Muscle of leg (tissue), 11 donors: ENCODE measurements around the gene CAMKK2. TPM values are rescaled to one million over a fixed set of nuclear protein-coding genes. Genes with fewer than 3 reads are reported as not detected.
"Not testable (repeated sequence)": the region's sequence is repeated elsewhere in the genome, so short reads cannot be mapped to it uniquely, and the experiment has no call there.

Experiments
- DNase-seq: peaks from one replicate; pipeline ENCODE4 v3.0.0; 2013
- H3K27ac ChIP-seq: one replicate; pipeline ENCODE4 v1.5.1; 2013; ENCODE audit warnings: mild to moderate bottlenecking, low read length, control low read depth
- H3K27me3 ChIP-seq: one replicate; pipeline ENCODE4 v1.6.1; 2013; ENCODE audit warnings: low read length; ENCODE audit not compliant: control insufficient read depth, insufficient read depth
- H3K36me3 ChIP-seq: one replicate; pipeline ENCODE4 v1.6.1; 2013; ENCODE audit warnings: low read length; ENCODE audit not compliant: control insufficient read depth, insufficient read depth
- H3K4me1 ChIP-seq: one replicate; pipeline ENCODE4 v1.6.1; 2013; ENCODE audit warnings: low read length; ENCODE audit not compliant: control insufficient read depth, insufficient read depth
- H3K4me3 ChIP-seq: one replicate; pipeline ENCODE4 v1.5.1; 2013; ENCODE audit warnings: low read length, control low read depth
- H3K9me3 ChIP-seq: replicated peaks from 2 replicates; pipeline ENCODE4 v1.6.1; 2013; ENCODE audit warnings: low read depth, low read length; ENCODE audit not compliant: control insufficient read depth
- WGBS: methylation state at CpG from one replicate; pipeline ENCODE4 v1.1.5; 2013; ENCODE audit warnings: missing lambda C conversion rate; ENCODE audit not compliant: insufficient coverage; 5-methylcytosine and 5-hydroxymethylcytosine counted together
- polyA plus RNA-seq, 8 donors: library from polyadenylated mRNA; unstranded; fragments of 120-200 nt; gene quantifications; one replicate each; pipeline versions ENCODE4 v1.2.1 to v1.2.3, GENCODE V29; 2013; ENCODE audit warnings: inconsistent platforms in 1 of 8, low replicate concordance in 1 of 8; ENCODE audit not compliant: insufficient read length in 8 of 8, insufficient read depth in 1 of 8
- total RNA-seq: library from RNA; stranded (reverse); fragments of 120-200 nt; gene quantifications from one replicate; pipeline ENCODE4 v1.2.4, GENCODE V29; 2013

CAMKK2 gene
- total and polyA plus RNA-seq, 9 donors: 12.1 to 29.5 (median 23.2) TPM

DNA sequence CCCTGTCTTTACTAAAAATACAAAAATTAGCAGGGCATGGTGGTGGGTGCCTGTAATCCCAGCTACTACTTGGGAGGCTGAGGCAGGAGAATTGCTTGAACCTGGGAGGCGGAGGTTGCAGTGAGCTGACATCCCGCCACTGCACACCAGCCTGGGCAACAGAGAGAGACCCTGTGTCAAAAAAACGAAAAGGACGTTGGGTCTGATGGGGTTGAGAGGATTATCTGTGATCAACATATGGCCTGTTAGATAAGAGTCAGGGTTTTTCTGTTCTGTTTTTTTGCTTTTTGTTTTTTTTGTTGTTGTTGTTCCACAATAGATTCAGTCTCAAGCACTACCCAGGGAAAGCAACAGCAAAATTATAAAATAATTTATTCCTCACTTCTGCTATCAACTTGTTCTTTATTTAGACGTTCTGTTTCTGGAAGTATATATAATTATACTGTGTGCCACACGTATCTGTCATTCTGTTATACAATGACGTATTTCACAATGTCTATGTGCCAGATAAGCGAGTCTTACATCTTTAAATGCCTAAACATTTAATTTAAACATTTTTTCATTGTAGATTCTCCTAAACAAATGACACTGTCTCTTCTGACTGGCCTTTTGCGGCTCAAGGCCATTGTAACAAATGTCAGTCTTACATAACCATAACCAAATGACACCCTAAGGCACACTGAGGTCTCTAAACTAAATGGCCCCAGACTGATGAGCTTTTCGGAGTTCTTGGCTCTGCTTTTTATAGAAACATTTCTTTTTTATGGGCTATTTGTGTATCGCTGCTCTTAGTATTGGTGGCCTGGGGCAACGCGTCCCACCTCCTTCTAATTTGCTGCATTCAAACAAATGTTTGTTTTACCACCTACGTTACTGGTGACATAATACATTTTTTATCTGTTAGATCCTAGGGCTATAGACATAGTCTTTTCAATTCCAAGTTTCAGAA is 93.8 kb downstream of the CAMKK2 start:
- H3K36me3 ChIP-seq: no peaks in the 10 kb centered on the region
- H3K27ac ChIP-seq: no peak overlapping the region
- H3K4me3 ChIP-seq: no peak overlapping the region
- H3K27me3 ChIP-seq: no peaks in the 10 kb centered on the region
- DNase-seq: no peak
- no peaks in the 10 kb centered on the region for H3K9me3 ChIP-seq
- WGBS: 92% methylated on average over 5 of the region's 14 CpGs
- H3K4me1 ChIP-seq: no peaks in the 10 kb centered on the region

DNA sequence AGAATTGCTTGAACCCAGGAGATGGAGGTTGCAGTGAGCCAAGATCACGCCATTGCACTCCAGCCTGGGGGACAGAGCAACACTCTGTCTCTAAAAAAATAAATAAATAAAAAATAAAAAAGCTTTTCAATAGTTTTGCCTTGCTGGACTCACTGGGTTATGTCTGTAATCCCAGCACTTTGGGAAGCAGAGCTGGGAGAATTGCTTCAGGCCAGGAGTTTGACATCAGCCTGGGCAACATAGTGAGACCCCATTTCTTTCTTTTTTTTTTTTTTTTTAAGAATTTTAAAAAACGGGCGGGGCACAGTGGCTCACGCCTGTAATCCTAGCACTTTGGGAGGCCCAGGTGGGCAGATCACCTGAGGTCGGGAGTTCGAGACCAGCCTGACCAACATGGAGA is 95.4 kb downstream of the CAMKK2 start:
- no CpG with 5 or more reads among the region's 6 CpGs for WGBS
- not testable (repeated sequence) for H3K4me1 ChIP-seq, H3K27ac ChIP-seq, H3K9me3 ChIP-seq, DNase-seq, H3K4me3 ChIP-seq, H3K36me3 ChIP-seq, H3K27me3 ChIP-seq

DNA sequence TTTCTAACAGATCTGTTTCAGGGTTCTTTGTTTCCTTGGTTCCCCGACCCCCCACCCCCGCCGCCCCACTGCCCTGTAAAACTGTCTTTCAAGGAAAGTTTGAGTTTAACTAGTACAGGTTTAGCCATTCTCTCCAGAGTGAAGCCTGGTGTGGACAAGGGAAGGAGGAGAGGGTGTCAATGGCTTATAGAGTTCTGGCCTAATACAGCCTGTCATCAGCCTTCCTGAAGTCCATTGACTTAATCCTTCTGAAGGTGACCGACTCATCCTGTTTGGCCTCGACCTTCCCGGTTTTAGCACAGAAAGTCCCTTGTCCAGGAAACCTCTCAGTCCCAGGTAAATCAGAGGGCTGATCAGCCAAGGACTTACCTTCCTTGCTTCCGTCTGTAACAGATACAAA is 97.6 kb downstream of the CAMKK2 start:
- WGBS: 92% methylated on average over 2 of the region's 7 CpGs

DNA sequence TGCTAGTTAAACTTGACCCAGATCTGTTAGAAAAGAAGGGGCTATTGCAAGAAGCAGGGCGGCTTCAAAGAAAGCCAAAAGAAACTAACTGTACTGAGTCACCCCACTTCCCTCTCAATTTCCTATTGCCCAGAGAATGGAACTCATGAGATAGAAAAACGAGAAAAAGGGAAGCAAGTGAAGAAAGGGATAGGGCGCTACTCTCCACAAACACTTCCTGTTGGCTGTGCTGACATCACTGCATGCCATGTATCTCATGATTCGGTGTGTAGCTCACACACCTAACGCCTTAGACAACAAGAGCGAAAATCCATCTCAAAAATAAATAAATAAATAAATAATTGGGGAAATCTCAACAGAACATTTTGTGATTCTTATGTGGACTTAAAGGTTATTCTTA is 99.6 kb downstream of the CAMKK2 start:
- no peaks in the 10 kb centered on the region for H3K9me3 ChIP-seq
- no peaks in the 10 kb centered on the region for H3K36me3 ChIP-seq
- H3K4me3 ChIP-seq: no peak overlapping the region
- no CpG with 5 or more reads among the region's 6 CpGs for WGBS
- DNase-seq: peak; percentile 75
- H3K4me1 ChIP-seq: no peaks in the 10 kb centered on the region
- no peaks in the 10 kb centered on the region for H3K27me3 ChIP-seq
- H3K27ac ChIP-seq: peak overlapping the region; percentile 71

More for the DNA sequence above, 97.6 kb downstream of the CAMKK2 start:
- H3K36me3 ChIP-seq: no peaks in the 10 kb centered on the region
- H3K27ac ChIP-seq: no peak overlapping the region
- no peaks in the 10 kb centered on the region for H3K4me1 ChIP-seq
- DNase-seq: no peak
- no peaks in the 10 kb centered on the region for H3K27me3 ChIP-seq
- H3K4me3 ChIP-seq: no peak overlapping the region
- no peaks in the 10 kb centered on the region for H3K9me3 ChIP-seq

DNA sequence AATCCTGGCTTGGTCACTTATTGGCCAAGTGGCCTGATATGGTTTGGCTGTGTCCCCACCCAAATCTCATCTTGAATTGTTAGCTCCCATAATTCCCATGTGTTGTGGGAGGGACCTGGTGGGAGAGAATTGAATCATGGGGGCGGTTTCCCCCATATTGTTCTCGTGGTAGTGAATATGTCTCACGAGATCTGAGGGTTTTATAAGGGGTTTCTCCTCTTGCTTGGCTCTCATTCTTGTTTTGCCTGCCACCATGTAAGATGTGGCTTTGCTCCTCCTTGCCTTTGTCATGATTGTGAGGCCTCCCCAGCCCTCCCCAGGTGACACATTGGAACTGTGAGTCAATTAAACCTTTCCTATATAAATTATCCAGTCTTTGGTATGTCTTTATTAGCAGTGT is 105.4 kb downstream of the CAMKK2 start:
- no peak overlapping the region for H3K27ac ChIP-seq
- H3K9me3 ChIP-seq: no peaks in the 10 kb centered on the region
- H3K4me1 ChIP-seq: no peaks in the 10 kb centered on the region
- no peaks in the 10 kb centered on the region for H3K27me3 ChIP-seq
- no peak for DNase-seq
- H3K4me3 ChIP-seq: no peak overlapping the region
- WGBS: no CpG with 5 or more reads among the region's 3 CpGs
- no peaks in the 10 kb centered on the region for H3K36me3 ChIP-seq

DNA sequence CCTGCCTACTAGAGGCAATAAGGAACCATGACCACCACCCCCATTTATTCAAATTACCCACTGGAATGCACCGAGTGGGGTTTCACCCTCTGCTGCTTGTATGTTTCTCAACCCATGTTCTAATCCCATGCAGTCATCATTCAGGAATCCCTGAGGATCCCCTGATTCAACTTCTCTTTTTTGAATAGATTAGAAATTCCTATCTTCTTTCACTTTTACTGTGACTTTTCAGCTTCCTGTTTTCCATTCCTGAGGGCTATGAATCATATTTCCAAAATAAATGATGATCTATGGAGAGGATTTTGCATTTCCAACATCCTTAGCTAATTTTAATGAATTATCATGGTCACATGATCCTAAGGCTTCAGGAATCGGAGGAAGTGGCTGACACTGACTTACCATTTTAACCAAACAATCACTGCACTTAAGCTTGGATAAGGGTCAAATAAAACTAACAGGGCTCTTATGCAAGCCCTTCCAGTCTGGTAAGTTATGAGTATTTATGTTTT is 105.9 kb downstream of the CAMKK2 start:
- no peak overlapping the region for H3K27ac ChIP-seq

DNA sequence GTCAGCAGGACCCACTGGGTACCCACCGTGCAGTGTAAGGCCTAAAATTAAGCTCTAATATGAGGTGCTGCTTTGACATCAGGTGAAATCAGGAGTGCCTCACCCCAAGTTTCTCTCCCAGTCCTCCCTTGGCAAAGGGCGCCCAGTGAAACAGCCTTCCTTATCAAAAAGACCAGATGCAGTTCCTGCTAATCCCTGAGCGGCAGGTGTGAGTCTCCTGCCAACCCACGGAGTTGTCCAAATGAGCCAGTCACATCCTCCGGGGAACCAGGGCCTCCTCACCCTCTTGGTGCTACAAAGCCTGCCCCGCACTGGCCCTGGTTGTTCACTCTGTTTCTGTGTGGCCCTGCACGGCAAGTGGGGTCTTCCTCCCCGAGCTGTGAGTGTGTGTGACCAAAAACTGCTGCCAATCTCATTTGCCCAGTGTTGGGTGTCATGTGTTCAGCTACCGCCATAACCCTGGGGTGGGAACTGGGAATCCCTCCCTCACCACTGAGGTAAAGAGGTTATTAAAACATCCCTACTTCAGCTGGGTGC is 106.8 kb downstream of the CAMKK2 start:
- 70% methylated on average over 4 of the region's 9 CpGs for WGBS
- DNase-seq: no peak
- Histone ChIP-seq H3K9me3 (no peaks in the 10 kb centered on the region), H3K36me3 (no peaks in the 10 kb centered on the region), H3K4me3 (no peak overlapping the region), H3K27ac (no peak overlapping the region), H3K4me1 (no peaks in the 10 kb centered on the region), H3K27me3 (no peaks in the 10 kb centered on the region)

More for the DNA sequence above, 105.9 kb downstream of the CAMKK2 start:
- no peak overlapping the region for H3K4me3 ChIP-seq
- no peaks in the 10 kb centered on the region for H3K36me3 ChIP-seq
- no peaks in the 10 kb centered on the region for H3K9me3 ChIP-seq
- WGBS: 83% methylated on average over 1 of the region's 2 CpGs
- no peaks in the 10 kb centered on the region for H3K4me1 ChIP-seq
- DNase-seq: peak; percentile 39
- no peaks in the 10 kb centered on the region for H3K27me3 ChIP-seq

DNA sequence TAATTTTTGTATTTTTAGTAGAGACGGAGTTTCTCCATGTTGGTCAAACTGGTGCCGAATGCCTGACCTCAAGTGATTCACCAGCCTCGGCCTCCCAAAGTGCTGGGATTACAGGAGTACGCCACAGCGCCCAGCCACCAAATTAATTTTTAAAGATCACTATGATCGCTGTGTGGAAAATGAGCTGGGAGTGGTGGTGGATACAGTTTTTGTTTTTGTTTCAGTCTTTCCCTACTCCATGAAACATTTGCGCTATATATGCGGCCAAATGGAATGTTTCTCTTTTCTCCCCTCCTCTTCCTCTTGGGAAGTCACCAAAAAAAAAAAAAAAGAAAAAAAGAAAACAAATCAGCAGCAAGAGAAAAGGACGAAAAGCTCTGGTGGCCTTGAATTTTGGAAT is 107.4 kb downstream of the CAMKK2 start:
- no peak overlapping the region for H3K4me3 ChIP-seq
- no peaks in the 10 kb centered on the region for H3K36me3 ChIP-seq
- DNase-seq: no peak
- no peaks in the 10 kb centered on the region for H3K27me3 ChIP-seq
- no peak overlapping the region for H3K27ac ChIP-seq
- no peaks in the 10 kb centered on the region for H3K4me1 ChIP-seq
- 83% methylated on average over 4 of the region's 9 CpGs for WGBS
- no peaks in the 10 kb centered on the region for H3K9me3 ChIP-seq

DNA sequence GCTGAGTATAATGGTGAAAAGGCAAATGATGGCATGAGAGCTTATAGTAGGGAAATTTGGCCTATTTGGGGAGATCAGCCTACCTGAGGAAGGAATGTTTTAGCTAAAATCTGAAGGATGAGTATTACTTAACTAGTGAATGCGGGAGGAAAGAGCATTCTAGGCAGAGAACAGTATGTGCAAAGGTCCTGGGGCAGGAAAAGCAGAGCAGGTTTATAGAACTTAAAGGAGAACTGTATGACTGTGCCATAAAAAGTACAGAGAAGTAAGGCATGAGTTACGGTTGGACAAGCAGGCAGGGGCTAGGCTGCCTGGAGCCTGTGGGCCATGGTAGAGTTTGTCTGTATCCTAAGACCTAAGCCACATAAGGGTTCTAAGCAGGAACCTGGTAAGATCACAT is 108.3 kb downstream of the CAMKK2 start:
- Histone ChIP-seq H3K27me3 (no peaks in the 10 kb centered on the region), H3K9me3 (no peaks in the 10 kb centered on the region), H3K4me1 (no peaks in the 10 kb centered on the region), H3K27ac (no peak overlapping the region), H3K4me3 (no peak overlapping the region), H3K36me3 (no peaks in the 10 kb centered on the region)
- WGBS: 96% methylated on average over 2 of the region's 2 CpGs
- DNase-seq: no peak
